Thymus (tissue), 14 donors: ENCODE data around the gene LAX1. TPM values are rescaled to one million over a fixed set of nuclear protein-coding genes. Genes with fewer than 3 reads are reported as not detected.

ENCODE experiments used
- DNase-seq, 9 donors: peaks; one replicate each; pipeline ENCODE4 v3.0.0-alpha.2; 2013; ENCODE audit warnings: low spot score in 9 of 9, low read depth in 6 of 9, missing footprints in 1 of 9
- H3K27ac ChIP-seq, 2 donors: one replicate each; pipeline ENCODE4 v1.5.1; 2013; ENCODE audit warnings: control low read depth in 1 of 2, low read depth in 1 of 2, low read length in 1 of 2, mild to moderate bottlenecking in 1 of 2, moderate library complexity in 1 of 2
- H3K27me3 ChIP-seq, 2 donors: one replicate each; pipeline ENCODE4 v1.5.1; 2013; ENCODE audit warnings: low read length in 1 of 2; ENCODE audit not compliant: control insufficient read depth in 2 of 2, insufficient read depth in 1 of 2
- H3K36me3 ChIP-seq, 2 donors: one replicate each; pipeline ENCODE4 v1.5.1; 2013; ENCODE audit warnings: low read length in 1 of 2, mild to moderate bottlenecking in 1 of 2, moderate library complexity in 1 of 2; ENCODE audit not compliant: control insufficient read depth in 2 of 2, insufficient read depth in 2 of 2
- H3K4me1 ChIP-seq, 2 donors: one replicate each; pipeline ENCODE4 v1.5.1; 2013; ENCODE audit warnings: low read length in 2 of 2; ENCODE audit not compliant: control insufficient read depth in 2 of 2, insufficient read depth in 2 of 2
- H3K4me3 ChIP-seq, 2 donors: one replicate each; pipeline ENCODE4 v1.5.1; 2013; ENCODE audit warnings: low read length in 2 of 2, control low read depth in 1 of 2, mild to moderate bottlenecking in 1 of 2
- H3K9me3 ChIP-seq, 2 donors: one replicate each; pipeline ENCODE4 v1.5.1; 2013; ENCODE audit warnings: low read length in 1 of 2, mild to moderate bottlenecking in 1 of 2; ENCODE audit not compliant: control insufficient read depth in 2 of 2, insufficient read depth in 1 of 2
- WGBS: extraction: QIAGEN DNeasy Blood & Tissue Kit; methylation state at CpG from one replicate; pipeline ENCODE4 v1.1.7; 2013; 5-methylcytosine and 5-hydroxymethylcytosine counted together
- long read RNA-seq, 10 donors: transcript quantifications; one replicate each; lab custom pipeline, GENCODE V29; 2026
- polyA plus RNA-seq: library from polyadenylated mRNA; stranded (reverse); fragments of 200-250 nt; gene quantifications from one replicate; pipeline ENCODE4 v1.2.3, GENCODE V29; 2013
- total RNA-seq: library from RNA; stranded (reverse); fragments of 120-200 nt; gene quantifications from one replicate; pipeline ENCODE4 v1.2.4, GENCODE V29; 2013
- donor health status: healthy.

The LAX1 gene
- total RNA-seq (12.5 TPM), polyA plus RNA-seq (5.1 TPM)
- long read RNA-seq, donor 1: 0 reads
- long read RNA-seq, donor 2, transcript LAX1-203 (5 exons, 3,023 nt): major isoform, 10 of 11 reads
- long read RNA-seq, donor 2, partial matches to known transcripts: 0 of 11 reads
- long read RNA-seq, donor 2, other reads (novel, unspliced or antisense): 0 of 11 reads
- long read RNA-seq, donor 3, transcript LAX1-203 (5 exons, 3,023 nt): major isoform, 5 of 5 reads
- long read RNA-seq, donor 3, partial matches to known transcripts: 0 of 5 reads
- long read RNA-seq, donor 3, other reads (novel, unspliced or antisense): 0 of 5 reads
- long read RNA-seq, donor 4, partial matches to known transcripts: 0 of 2 reads
- long read RNA-seq, donor 4, other reads (novel, unspliced or antisense): 0 of 2 reads
- long read RNA-seq, donor 5, partial matches to known transcripts: 0 of 1 reads
- long read RNA-seq, donor 5, other reads (novel, unspliced or antisense): 0 of 1 reads
- long read RNA-seq, donor 6, partial matches to known transcripts: 0 of 4 reads
- long read RNA-seq, donor 6, other reads (novel, unspliced or antisense): 0 of 4 reads
- long read RNA-seq, donor 7, partial matches to known transcripts: 0 of 4 reads
- long read RNA-seq, donor 7, other reads (novel, unspliced or antisense): 0 of 4 reads
- long read RNA-seq, donor 8, partial matches to known transcripts: 0 of 3 reads
- long read RNA-seq, donor 8, other reads (novel, unspliced or antisense): 0 of 3 reads
- long read RNA-seq, donor 9, partial matches to known transcripts: 0 of 3 reads
- long read RNA-seq, donor 9, other reads (novel, unspliced or antisense): 0 of 3 reads
- long read RNA-seq, donor 10, partial matches to known transcripts: 0 of 4 reads
- long read RNA-seq, donor 10, other reads (novel, unspliced or antisense): 0 of 4 reads

- H3K27me3 ChIP-seq: no peaks in the 10 kb centered on the region
- H3K9me3 ChIP-seq: peaks cover 0 to 2% of the 10 kb centered on the region in 2 donors
- DNase-seq: peak; percentile 62 to 94 (median 78)
- 30% methylated on average over 16 of the region's 16 CpGs for WGBS
- peak within 1 kb of the TSS; percentile 92 to 93 for H3K27ac ChIP-seq
- H3K4me3 ChIP-seq: peak within 1 kb of the TSS; percentile 59 to 63
- peaks cover 27 to 44% of the 10 kb centered on the region in 2 donors for H3K4me1 ChIP-seq
- peaks cover 0 to 3% of the 10 kb centered on the region in 2 donors for H3K36me3 ChIP-seq
These were observed at the start of gene LAX1 for GRCh38 chr1:203765029-203765837. Gene LAX1 (plus strand): TSS chr1:203765183. CDS start chr1:203765566, 383 bp downstream.

GRCh38 chr1:203717120-203717519 lies 47.9 kb upstream of the LAX1 start:
- Histone ChIP-seq H3K27me3 (no peaks in the 10 kb centered on the region), H3K9me3 (no peaks in the 10 kb centered on the region), H3K4me1 (no peaks in the 10 kb centered on the region), H3K27ac (no peak overlapping the region), H3K36me3 (peaks cover 43 to 72% of the 10 kb centered on the region in 2 donors), H3K4me3 (no peak overlapping the region)
- DNase-seq: no peak
- 98% methylated on average over 3 of the region's 3 CpGs for WGBS

GRCh38 chr1:203720242-203720641 lies 44.7 kb upstream of the LAX1 start:
- no peak for DNase-seq
- WGBS: 98% methylated on average over 3 of the region's 3 CpGs
- no peaks in the 10 kb centered on the region for H3K27me3 ChIP-seq
- H3K36me3 ChIP-seq: peaks cover 46 to 70% of the 10 kb centered on the region in 2 donors
- H3K9me3 ChIP-seq: no peaks in the 10 kb centered on the region
- no peak overlapping the region for H3K4me3 ChIP-seq
- no peak overlapping the region for H3K27ac ChIP-seq
- no peaks in the 10 kb centered on the region for H3K4me1 ChIP-seq

DNA sequence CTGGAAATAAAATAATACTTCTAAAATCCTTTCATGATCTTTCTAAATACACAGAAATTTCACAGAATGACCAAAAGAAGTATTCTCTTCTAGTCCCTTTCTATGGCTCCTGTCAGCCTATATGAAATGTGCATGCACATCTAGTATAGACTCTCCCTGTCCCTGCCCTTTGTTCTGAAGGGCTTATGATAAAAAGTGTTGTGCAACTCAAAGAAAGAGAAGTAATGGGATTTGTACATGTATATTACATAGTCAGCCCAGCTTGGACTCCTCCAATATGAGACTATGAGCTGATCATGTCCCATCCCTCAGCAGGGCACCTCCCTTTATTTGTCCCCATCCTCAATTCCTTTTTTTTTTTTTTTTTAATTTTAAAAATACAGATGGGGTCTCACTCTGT lies 42.1 kb upstream of the LAX1 start:
- H3K4me1 ChIP-seq: no peaks in the 10 kb centered on the region
- H3K9me3 ChIP-seq: no peaks in the 10 kb centered on the region
- H3K27ac ChIP-seq: no peak overlapping the region
- H3K36me3 ChIP-seq: peaks cover 58 to 74% of the 10 kb centered on the region in 2 donors
- no peak for DNase-seq
- no peaks in the 10 kb centered on the region for H3K27me3 ChIP-seq
- no peak overlapping the region for H3K4me3 ChIP-seq

DNA sequence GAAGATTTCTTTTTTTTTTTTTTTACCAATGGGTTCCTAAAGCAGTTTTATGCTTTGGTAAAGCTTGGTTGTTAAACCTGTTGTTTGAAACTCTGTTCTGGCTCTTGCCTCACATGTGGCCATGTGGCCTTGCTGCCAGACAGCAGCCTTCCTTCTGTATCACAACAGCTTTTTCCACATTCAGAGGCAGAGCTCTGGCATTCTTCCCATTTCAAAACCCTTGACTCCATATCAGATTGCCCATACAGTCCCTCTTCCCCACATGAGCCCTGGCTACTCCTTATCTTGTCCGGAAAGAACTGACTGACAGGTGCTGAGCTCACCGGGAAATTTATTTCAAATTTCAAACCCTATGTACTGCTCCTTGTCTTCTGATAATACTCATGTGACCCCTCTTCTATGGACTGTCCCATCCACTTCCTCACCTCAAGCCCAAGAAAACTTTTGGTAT lies 38.5 kb upstream of the LAX1 start:
- no peaks in the 10 kb centered on the region for H3K9me3 ChIP-seq
- H3K4me1 ChIP-seq: no peaks in the 10 kb centered on the region
- DNase-seq: no peak
- WGBS: 92% methylated on average over 2 of the region's 2 CpGs
- H3K27me3 ChIP-seq: no peaks in the 10 kb centered on the region
- no peak overlapping the region for H3K27ac ChIP-seq
- no peak overlapping the region for H3K4me3 ChIP-seq
- peaks cover 47 to 66% of the 10 kb centered on the region in 2 donors for H3K36me3 ChIP-seq

DNA sequence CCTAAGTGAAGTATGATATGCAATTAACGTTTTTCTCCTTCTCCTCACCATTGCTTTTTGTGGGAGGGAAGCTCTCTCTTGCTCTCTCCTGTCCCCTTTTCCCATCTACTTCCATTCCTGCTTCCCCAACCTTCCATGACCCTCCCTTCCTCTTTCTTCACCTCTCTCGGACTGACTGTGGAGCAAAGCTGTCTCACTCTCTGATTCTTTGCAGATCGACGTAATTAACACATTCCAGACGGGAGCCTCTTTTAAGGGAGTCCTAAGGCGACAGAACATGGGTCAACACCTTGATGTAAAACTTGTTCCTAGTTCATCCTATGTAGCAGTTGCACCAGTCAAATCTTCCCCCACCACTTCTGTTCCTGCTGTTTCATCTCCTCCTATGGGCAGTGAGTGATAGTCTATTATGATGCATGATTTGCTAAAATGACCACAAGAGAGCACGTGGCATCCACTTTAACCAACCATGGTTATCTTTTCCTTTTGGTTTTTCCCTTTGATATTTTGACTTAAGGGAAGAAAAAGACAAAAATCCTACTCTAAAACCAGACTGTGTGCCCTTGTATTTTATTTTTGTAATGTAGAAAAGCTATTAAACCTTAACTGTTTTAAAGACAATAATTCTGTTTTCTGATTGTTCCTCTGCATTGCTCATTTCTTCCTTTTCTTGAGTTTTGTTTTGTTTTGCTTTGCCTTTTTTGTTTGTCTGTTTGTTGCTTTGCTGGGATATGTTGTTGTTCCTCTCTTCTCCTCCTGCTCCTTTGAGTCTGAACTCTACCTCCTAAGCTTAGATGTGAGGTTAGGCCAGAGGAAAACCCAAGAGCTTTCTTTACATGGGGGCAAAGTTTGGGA lies 31.7 kb upstream of the LAX1 start:
- no peak for DNase-seq
- peaks cover 8 to 26% of the 10 kb centered on the region in 2 donors for H3K36me3 ChIP-seq
- H3K27me3 ChIP-seq: no peaks in the 10 kb centered on the region

DNA sequence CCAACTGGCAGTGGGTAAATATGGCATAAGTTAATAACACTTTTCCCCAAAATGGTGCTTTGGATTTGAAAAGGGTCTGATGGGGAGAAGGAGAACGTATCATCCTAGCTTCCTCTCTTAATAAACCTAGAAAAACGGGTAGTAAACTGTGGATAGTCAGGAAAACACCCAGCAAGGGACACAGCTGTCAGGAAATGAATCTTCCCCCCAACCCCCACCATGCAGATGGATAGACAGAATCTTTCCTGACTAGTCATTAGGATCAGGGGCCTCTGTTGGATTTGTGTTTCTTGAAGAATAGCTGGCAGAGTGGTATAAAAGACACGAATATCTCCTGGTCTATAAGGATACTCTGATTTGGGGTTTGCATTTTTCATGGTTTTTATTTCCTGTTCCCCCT lies 22.5 kb upstream of the LAX1 start:
- no peak overlapping the region for H3K27ac ChIP-seq

More for the DNA sequence above, 31.7 kb upstream of the LAX1 start:
- 96% methylated on average over 7 of the region's 7 CpGs for WGBS
- no peak overlapping the region for H3K4me3 ChIP-seq
- no peaks in the 10 kb centered on the region for H3K4me1 ChIP-seq
- no peak overlapping the region for H3K27ac ChIP-seq
- no peaks in the 10 kb centered on the region for H3K9me3 ChIP-seq

DNA sequence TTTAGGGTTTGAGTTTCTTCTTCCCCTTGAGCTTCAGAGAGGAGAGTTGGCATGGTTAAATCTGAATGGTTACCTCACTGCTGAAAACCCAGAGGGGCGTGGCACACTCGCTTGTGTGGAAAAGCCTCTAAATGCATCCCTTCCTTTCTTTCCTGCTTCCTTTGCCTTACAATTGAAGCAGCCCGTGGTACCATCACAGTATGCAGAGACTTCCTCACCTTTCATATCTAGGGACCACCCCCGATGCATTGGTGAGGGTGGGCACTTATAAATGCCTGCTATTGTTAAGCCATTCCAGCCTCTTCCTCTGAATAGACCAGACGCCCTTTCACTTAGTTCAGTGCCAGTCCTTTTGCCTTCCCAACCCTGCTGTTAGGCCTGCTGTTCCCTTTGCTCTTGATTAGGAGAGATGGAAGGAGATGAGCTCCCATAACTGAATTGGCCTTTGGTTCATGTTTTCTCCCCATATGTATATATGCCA lies 21.9 kb upstream of the LAX1 start:
- no peak overlapping the region for H3K27ac ChIP-seq
- peaks cover 11 to 23% of the 10 kb centered on the region in 2 donors for H3K36me3 ChIP-seq
- no peaks in the 10 kb centered on the region for H3K27me3 ChIP-seq
- H3K9me3 ChIP-seq: no peaks in the 10 kb centered on the region
- 95% methylated on average over 5 of the region's 5 CpGs for whole genome bisulfite sequencing
- no peak for DNase-seq
- peaks cover 5 to 11% of the 10 kb centered on the region in 2 donors for H3K4me1 ChIP-seq
- no peak overlapping the region for H3K4me3 ChIP-seq

More for the DNA sequence above, 22.5 kb upstream of the LAX1 start:
- WGBS: 89% methylated on average over 3 of the region's 3 CpGs
- no peaks in the 10 kb centered on the region for H3K9me3 ChIP-seq
- no peak overlapping the region for H3K4me3 ChIP-seq
- no peaks in the 10 kb centered on the region for H3K27me3 ChIP-seq
- H3K36me3 ChIP-seq: peaks cover 11 to 26% of the 10 kb centered on the region in 2 donors
- no peak for DNase-seq
- H3K4me1 ChIP-seq: peaks cover 5 to 11% of the 10 kb centered on the region in 2 donors
